Pulmonary artery endothelial cell (primary cell): ENCODE measurements around the gene OPCML. TPM values are rescaled to one million over a fixed set of nuclear protein-coding genes. Genes with fewer than 3 reads are reported as not detected.

ENCODE experiments used
- DNase-seq: peaks from one replicate; pipeline ENCODE4 v3.0.0-alpha.2; 2011; ENCODE audit warnings: low read depth, low spot score
- total RNA-seq: library from RNA; depleted of rRNA; stranded (reverse); fragments of >200 nt; gene quantifications from 2 replicates; pipeline ENCODE4 v1.2.3, GENCODE V29; 2014

The OPCML gene
- total RNA-seq, 1 donor from 2014 or later, result not detected

GRCh38 chr11:133238027-133238426 is 294.3 kb downstream of the OPCML start:
- DNase-seq, result no peak

DNA sequence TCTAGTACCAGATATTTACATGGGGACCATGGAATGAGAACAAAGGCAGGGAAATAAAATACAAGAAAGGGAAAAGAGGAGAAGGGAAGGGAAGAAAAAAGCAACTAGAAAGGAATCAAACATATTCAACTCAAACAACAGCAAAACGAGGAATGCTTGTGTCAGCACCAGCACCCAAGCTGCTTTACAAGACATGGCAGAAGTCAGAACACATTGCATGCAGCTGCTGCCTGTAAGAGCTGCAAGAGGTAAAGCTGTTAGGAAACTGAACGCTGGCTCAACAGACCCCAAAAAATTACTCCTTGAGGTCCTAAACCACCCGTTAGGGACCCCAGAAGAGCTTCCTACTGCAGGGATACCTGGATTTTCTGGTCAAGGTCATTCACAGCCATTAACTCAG is 296.9 kb downstream of the OPCML start:
- no peak for DNase-seq

DNA sequence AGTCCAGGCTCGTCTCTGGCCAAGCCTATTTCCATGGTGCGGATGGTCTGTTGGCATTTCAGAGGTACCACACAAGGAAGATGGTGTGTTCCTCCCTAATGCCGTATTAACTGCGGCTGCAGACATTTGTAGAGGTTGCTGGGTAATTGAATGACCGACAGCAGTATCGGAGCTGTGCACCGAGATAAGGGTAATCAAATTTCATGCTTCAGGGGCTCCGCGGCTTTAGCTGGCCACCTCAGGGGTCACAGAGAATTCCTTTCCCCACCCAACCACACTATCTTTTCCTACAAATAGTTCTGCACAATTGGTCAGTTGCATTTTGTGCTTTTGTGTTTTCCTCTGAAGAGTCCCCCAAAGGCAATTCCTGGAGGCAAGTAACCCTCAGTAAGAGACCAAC is 297.4 kb downstream of the OPCML start:
- no peak for DNase-seq

- DNase-seq, result no peak
Observed at GRCh38 chr11:133232665-133233064, 299.6 kb downstream of the OPCML start.

DNA sequence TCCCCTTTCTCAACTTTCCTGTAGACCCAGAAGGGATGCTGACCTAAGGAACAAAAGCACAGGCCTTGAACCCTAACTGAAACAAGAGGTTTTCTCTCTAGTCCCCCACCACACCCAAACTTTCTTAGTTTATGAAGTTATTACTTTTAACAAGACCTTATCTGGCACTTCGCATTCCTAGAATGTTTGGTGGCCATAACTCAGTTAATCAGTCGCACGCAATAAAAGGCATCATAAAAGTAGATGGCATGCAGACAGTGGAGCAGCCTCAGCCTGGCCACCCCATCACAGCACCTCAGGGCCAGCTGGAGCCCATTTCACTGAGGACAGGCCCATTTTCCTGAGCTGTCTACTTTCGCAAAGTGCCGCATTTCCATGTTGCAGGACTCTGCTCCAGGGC is 301.9 kb downstream of the OPCML start:
- no peak for DNase-seq

- no peak for DNase-seq
Observed at GRCh38 chr11:133228471-133229329, 303.6 kb downstream of the OPCML start.

DNA sequence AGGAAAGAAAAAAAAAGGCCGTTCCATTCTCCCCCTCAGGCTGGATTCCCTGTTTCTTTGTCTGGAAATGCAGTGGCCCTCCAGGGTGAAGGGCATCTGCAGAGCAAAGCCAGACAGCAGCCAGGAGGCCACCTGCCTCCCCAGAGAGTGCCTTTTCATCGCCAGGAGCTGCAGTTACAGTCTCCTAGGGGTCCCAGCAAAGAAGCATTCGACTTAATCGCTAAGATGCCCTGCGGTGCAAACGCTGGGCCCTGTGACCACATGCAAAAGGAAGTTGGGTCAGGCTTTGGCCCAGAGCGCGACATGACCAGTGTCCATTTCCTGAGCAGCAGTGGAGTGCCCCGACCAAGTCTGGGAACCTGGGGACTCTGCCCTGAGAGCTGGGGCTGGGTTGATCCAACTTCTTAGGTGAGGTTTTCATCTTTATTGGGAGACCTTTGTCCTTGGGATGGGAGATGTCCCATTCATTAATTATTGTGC is 304.6 kb downstream of the OPCML start:
- DNase-seq, result no peak

DNA sequence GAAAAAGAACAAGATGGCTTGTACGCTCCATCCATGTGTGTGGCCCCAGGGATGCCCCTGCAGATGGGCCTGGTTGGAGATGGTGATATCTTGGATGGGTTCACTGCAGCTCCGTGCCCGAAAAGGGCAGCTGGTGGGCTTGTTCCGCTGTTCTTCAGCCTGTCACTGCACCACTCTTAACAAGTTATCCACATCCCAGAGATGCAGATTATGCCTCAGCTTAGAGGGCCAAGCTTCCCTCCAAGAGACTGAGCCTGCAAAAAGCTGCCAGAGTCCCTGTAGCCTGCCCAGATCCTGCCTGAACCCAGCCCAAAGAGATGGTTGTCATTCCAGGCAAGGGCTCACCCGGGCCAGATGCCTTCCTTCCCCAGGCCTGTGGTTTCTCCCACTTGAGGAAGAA is 308.0 kb downstream of the OPCML start:
- DNase-seq, result no peak

GRCh38 chr11:133222425-133223330 is 309.6 kb downstream of the OPCML start:
- DNase-seq, result no peak

GRCh38 chr11:133219543-133219942 is 312.8 kb downstream of the OPCML start:
- DNase-seq, result no peak

DNA sequence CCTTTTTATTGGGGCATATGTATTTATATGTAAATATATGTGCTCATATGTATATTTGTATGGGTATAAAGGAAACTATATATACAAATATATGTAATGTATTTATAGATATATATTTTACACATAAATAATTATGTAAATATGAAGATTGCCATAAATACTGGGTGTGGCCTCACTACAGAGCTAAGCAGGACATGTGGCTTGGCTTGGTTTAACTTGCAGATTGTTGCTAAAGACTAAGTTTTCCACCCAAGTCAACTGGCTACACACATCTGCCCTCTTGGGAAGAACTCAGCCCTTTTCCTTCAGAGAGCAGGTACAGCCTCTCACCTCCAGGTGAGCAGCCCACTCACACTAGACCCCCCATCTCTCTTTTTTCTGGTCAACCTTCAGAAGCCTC is 315.5 kb downstream of the OPCML start:
- no peak for DNase-seq

DNA sequence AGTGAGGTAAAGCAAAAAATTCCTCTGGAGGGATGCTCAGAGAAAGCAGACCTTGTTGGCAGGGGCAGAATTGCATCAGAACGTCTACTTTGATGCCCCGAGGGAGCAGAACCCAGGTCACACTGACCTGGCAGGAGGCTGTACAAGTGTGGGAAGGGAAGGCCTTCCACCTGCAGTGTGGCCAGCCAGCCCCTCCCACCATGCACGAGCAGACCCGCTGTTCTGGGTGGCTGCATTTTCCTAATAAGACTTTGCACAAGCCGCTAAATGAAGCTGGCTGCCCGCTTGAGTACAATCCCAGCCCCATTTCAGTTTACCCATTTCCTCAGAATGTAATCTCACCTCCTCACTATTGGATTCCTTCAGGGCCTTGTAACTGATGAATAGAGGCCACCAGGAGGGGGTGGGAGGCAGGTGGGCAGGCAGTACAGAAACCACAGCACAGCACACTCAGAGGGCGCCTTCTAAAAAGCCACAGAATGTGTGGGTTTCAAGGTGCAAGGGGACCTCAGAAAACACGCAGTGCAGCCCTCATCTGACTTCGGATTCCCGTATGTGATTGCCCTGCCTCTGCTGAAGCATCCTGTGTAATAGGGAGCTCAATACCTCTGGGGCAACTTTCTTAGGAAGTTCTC is 316.6 kb downstream of the OPCML start:
- DNase-seq, result no peak

DNA sequence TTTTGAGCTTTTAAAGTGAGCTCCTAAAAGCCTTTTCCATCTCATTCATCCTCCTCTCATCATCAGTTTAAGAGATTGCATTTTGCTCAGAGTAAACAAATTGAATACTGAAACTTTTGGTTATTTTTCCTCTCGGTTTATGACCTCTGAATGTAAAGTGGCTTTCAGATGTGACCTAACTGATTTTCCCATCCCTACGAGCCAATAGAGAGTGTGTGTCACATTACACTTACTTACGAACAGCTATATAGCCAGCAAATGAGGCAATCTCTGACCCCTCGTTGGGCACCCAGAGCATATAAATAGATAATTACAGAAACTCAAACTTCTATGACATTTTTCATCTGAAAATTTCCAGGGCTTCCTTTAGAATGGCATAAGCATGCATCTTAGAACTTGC is 317.7 kb downstream of the OPCML start:
- no peak for DNase-seq

DNA sequence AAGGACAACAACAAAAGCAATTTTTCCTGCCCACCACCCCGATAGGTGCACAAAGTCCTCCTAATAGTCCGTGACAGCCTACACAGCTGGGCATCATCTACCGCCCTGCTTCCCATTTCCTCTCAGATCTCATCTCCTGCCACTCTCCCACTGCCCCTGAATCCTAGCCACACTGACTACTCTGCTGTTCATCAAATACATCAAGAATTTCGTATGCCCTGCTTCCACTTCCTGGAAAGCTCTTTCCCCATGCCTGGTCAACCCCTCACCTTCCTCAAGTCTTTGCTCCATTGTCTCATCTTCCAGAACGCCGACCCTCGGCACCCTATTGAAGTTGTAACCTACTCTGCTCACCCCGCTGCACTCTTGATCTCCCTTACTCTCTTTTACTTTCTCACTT is 320.1 kb downstream of the OPCML start:
- no peak for DNase-seq

GRCh38 chr11:133207995-133208394 is 324.3 kb downstream of the OPCML start:
- no peak for DNase-seq

DNA sequence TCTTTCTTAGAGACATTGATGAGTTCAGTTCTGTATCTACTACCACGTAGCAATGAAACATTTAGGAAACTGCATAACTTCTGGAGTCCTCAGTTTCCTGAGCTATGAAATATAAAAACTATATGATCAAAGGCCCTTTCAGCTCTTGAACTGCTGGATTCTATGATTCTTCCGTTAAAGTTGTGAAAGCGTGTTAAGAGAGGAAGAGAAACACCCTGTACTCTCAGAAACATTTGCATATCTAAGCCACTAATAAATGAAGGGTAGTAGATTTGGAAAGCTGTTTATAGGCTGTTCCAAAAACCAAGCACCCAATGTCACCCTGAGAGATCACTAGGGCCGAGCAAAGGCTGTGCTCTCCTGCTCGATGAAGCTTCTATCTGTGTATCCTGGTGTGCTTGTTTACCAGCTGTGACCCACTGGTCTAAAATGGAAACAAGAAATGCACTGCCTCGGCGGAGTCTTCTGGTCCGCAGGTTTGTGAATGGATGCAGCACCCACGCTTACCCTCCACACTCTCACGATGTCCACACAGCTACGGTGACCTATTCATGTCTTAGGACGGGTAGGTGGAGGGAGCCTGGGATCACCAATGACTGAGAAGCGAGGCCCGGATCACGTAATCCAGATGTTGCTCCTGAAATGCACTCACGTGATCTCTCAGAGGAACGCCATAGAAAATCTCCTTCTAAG is 325.8 kb downstream of the OPCML start:
- no peak for DNase-seq

DNA sequence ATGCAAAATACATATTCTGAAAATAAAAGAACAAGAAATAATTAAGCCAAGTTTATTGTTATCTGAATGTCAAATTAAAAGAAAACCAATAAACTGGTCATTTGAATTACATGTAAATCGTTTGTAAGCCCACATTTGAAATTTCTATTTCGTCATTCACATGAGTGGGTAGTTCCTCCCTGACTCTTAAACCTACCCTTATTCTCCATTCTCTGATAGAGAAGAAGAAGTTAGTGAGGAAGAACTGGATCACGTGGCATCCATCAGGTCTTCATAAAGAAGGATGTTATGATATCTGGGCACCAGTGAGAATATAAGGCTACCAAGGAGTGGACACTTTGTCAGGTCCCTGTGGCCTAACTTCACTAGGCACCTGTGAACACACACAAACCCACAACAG is 328.1 kb downstream of the OPCML start:
- no peak for DNase-seq

- no peak for DNase-seq
Observed at GRCh38 chr11:133202816-133203215, 329.5 kb downstream of the OPCML start.

GRCh38 chr11:133198438-133198837 is 333.9 kb downstream of the OPCML start:
- DNase-seq, result no peak

DNA sequence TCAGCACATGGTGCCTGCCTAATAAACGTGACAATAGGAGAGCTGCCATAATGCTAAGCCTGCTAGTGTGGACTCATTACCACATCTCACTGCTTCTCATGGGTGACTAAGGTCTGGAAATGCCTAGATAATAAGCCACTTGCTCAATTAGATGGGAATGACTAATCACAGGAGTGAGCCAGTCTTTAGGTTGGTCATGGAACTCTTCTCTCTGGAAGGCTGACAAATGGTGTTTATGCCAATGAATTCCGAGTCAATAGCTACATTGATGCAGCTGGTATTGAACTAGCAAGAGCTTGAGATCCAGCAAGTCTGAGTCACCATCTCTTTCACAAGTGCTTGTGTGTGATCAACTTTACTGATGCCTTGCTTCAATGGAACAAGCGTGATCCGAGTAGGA is 334.9 kb downstream of the OPCML start:
- DNase-seq, result no peak

DNA sequence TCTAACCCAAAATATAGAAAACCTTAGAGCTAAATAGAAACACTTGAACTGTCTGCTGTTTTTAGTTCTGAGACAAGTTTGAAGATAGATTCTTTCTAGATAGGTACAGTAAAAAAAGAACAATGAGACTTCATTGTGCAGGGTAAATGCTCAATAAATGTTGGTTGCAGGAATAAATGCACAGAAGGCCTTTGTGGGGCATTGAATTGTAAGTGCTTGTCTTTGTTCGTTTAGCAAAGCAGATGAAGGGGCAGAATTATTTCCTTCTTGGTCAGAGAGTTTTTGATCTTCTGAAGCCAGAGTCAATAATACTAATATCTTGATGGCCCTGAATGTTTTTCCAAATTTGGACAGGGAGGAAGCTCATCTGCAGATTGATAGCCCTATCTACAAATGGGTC is 340.4 kb downstream of the OPCML start:
- DNase-seq, result no peak
